Large intestine (tissue), 3 donors: Measurements from ENCODE around the gene FAM204A. TPM values are rescaled to one million over a fixed set of nuclear protein-coding genes. Genes with fewer than 3 reads are reported as not detected.

Experiments
- DNase-seq, 2 donors: peaks; one replicate each; pipeline versions ENCODE4 v3.0.0 to v3.0.0-alpha.2; 2013
- H3K27ac ChIP-seq: one replicate; pipeline ENCODE4 v1.5.1; 2013; ENCODE audit warnings: low read length
- H3K27me3 ChIP-seq: 2 replicates; pipeline ENCODE4 v1.6.1; 2013; ENCODE audit warnings: low read length; ENCODE audit not compliant: control insufficient read depth, insufficient read depth
- H3K36me3 ChIP-seq: 2 replicates; pipeline ENCODE4 v1.6.1; 2013; ENCODE audit warnings: low read length; ENCODE audit not compliant: control insufficient read depth, insufficient read depth
- H3K4me1 ChIP-seq: one replicate; pipeline ENCODE4 v1.6.1; 2013; ENCODE audit warnings: low read length; ENCODE audit not compliant: control insufficient read depth, insufficient read depth
- H3K4me3 ChIP-seq: one replicate; pipeline ENCODE4 v1.5.1; 2013; ENCODE audit warnings: low read length
- H3K9me3 ChIP-seq: one replicate; pipeline ENCODE4 v1.6.1; 2013; ENCODE audit warnings: mild to moderate bottlenecking, low read depth, low read length, moderate library complexity; ENCODE audit not compliant: control insufficient read depth
- WGBS: methylation state at CpG from one replicate; pipeline ENCODE4 v1.1.5; 2013; ENCODE audit warnings: low lambda C conversion rate; ENCODE audit not compliant: insufficient coverage; 5-methylcytosine and 5-hydroxymethylcytosine counted together
- polyA plus RNA-seq: library from polyadenylated mRNA; unstranded; fragments of 120-200 nt; gene quantifications from one replicate; pipeline ENCODE4 v1.2.1, GENCODE V29; 2013

FAM204A gene
- polyA plus RNA-seq, 1 donor, result 55.7 TPM

GRCh38 chr10:118358327-118358726 is 16.2 kb upstream of the FAM204A start:
- H3K9me3 ChIP-seq, result no peaks in the 10 kb centered on the region
- WGBS, result no CpG with 5 or more reads among the region's 6 CpGs
- H3K36me3 ChIP-seq, result no peaks in the 10 kb centered on the region
- no peak overlapping the region for H3K4me3 ChIP-seq
- H3K27me3 ChIP-seq, result no peaks in the 10 kb centered on the region
- H3K4me1 ChIP-seq, result no peaks in the 10 kb centered on the region
- DNase-seq, result no peak
- H3K27ac ChIP-seq, result no peak overlapping the region

- Histone ChIP-seq H3K27me3 (no peaks in the 10 kb centered on the region), H3K27ac (no peak overlapping the region), H3K9me3 (no peaks in the 10 kb centered on the region), H3K36me3 (no peaks in the 10 kb centered on the region), H3K4me3 (no peak overlapping the region), H3K4me1 (no peaks in the 10 kb centered on the region)
- no peak for DNase-seq
- no CpG with 5 or more reads among the region's 3 CpGs for WGBS
Observed at GRCh38 chr10:118357841-118358240, 15.7 kb upstream of the FAM204A start.

GRCh38 chr10:118356628-118357027 is 14.5 kb upstream of the FAM204A start:
- DNase-seq, result no peak
- H3K4me1 ChIP-seq, result no peaks in the 10 kb centered on the region
- no peak overlapping the region for H3K27ac ChIP-seq
- no CpG with 5 or more reads among the region's 2 CpGs for WGBS
- H3K36me3 ChIP-seq, result no peaks in the 10 kb centered on the region
- H3K27me3 ChIP-seq, result no peaks in the 10 kb centered on the region
- no peak overlapping the region for H3K4me3 ChIP-seq
- H3K9me3 ChIP-seq, result no peaks in the 10 kb centered on the region

- Histone ChIP-seq H3K27me3 (no peaks in the 10 kb centered on the region), H3K9me3 (no peaks in the 10 kb centered on the region), H3K27ac (no peak overlapping the region), H3K4me1 (no peaks in the 10 kb centered on the region), H3K36me3 (no peaks in the 10 kb centered on the region), H3K4me3 (no peak overlapping the region)
- no CpG with 5 or more reads among the region's 3 CpGs for WGBS
- no peak for DNase-seq
Observed at GRCh38 chr10:118355234-118355633, 13.1 kb upstream of the FAM204A start.

GRCh38 chr10:118349235-118349634 is 7.1 kb upstream of the FAM204A start:
- Histone ChIP-seq H3K4me1 (no peaks in the 10 kb centered on the region), H3K27me3 (no peaks in the 10 kb centered on the region), H3K27ac (no peak overlapping the region), H3K4me3 (no peak overlapping the region), H3K9me3 (no peaks in the 10 kb centered on the region), H3K36me3 (no peaks in the 10 kb centered on the region)
- no peak for DNase-seq
- WGBS, result 89% methylated on average over 3 of the region's 3 CpGs

- Histone ChIP-seq H3K27me3 (no peaks in the 10 kb centered on the region), H3K4me3 (no peak overlapping the region), H3K36me3 (peaks cover 2% of the 10 kb centered on the region), H3K27ac (no peak overlapping the region), H3K9me3 (no peaks in the 10 kb centered on the region), H3K4me1 (peaks cover 9% of the 10 kb centered on the region)
- no CpG with 5 or more reads among the region's 3 CpGs for WGBS
- DNase-seq, result no peak
Observed at GRCh38 chr10:118343549-118343948, 1.4 kb upstream of the FAM204A start.

GRCh38 chr10:118343115-118343514 is 991 bp upstream of the FAM204A start:
- no peak overlapping the region for H3K27ac ChIP-seq
- DNase-seq, result no peak
- 100% methylated on average over 2 of the region's 5 CpGs for WGBS
- H3K4me3 ChIP-seq, result no peak overlapping the region
- H3K9me3 ChIP-seq, result no peaks in the 10 kb centered on the region
- H3K36me3 ChIP-seq, result peaks cover 2% of the 10 kb centered on the region
- peaks cover 9% of the 10 kb centered on the region for H3K4me1 ChIP-seq
- H3K27me3 ChIP-seq, result no peaks in the 10 kb centered on the region

GRCh38 chr10:118342638-118343020 is 505 bp upstream of the FAM204A start:
- Histone ChIP-seq H3K9me3 (no peaks in the 10 kb centered on the region), H3K27me3 (no peaks in the 10 kb centered on the region), H3K27ac (no peak overlapping the region), H3K36me3 (peaks cover 2% of the 10 kb centered on the region), H3K4me3 (peak overlapping the region; percentile 74), H3K4me1 (peaks cover 9% of the 10 kb centered on the region)
- DNase-seq, result no peak
- WGBS, result 47% methylated on average over 7 of the region's 7 CpGs

- no CpG with 5 or more reads among the region's 2 CpGs for WGBS
- H3K27ac ChIP-seq, result no peak overlapping the region
- no peak for DNase-seq
- H3K36me3 ChIP-seq, result peaks cover 8% of the 10 kb centered on the region
- peaks cover 9% of the 10 kb centered on the region for H3K4me1 ChIP-seq
- no peak overlapping the region for H3K4me3 ChIP-seq
- H3K27me3 ChIP-seq, result no peaks in the 10 kb centered on the region
- H3K9me3 ChIP-seq, result no peaks in the 10 kb centered on the region
Observed at GRCh38 chr10:118340486-118340885, 1.6 kb downstream of the FAM204A start.

- WGBS, result 80% methylated on average over 1 of the region's 3 CpGs
- DNase-seq, result no peak
- H3K36me3 ChIP-seq, result peaks cover 17% of the 10 kb centered on the region
- H3K27me3 ChIP-seq, result no peaks in the 10 kb centered on the region
- peaks cover 9% of the 10 kb centered on the region for H3K4me1 ChIP-seq
- H3K4me3 ChIP-seq, result no peak overlapping the region
- no peak overlapping the region for H3K27ac ChIP-seq
- no peaks in the 10 kb centered on the region for H3K9me3 ChIP-seq
Observed at GRCh38 chr10:118339111-118339510, 3.0 kb downstream of the FAM204A start.

- Histone ChIP-seq H3K9me3 (no peaks in the 10 kb centered on the region), H3K4me1 (peaks cover 13% of the 10 kb centered on the region), H3K27me3 (no peaks in the 10 kb centered on the region), H3K4me3 (no peak overlapping the region), H3K27ac (no peak overlapping the region), H3K36me3 (peaks cover 28% of the 10 kb centered on the region)
- no peak for DNase-seq
- no CpG with 5 or more reads among the region's 1 CpG for WGBS
Observed at GRCh38 chr10:118337356-118337755, 4.8 kb downstream of the FAM204A start.
